Umbilical cord (tissue), 2 donors: ENCODE results near the gene RHEB. TPM values are rescaled to one million over a fixed set of nuclear protein-coding genes. Genes with fewer than 3 reads are reported as not detected.

ENCODE experiments used
- DNase-seq: peaks from one replicate; pipeline ENCODE4 v3.0.0-alpha.2; 2015; ENCODE audit warnings: low spot score
- total RNA-seq: library from RNA; depleted of rRNA; stranded (reverse); fragments of >200 nt; gene quantifications from one replicate; pipeline ENCODE4 v1.2.3, GENCODE V29; 2014; ENCODE audit warnings: low replicate concordance; ENCODE audit not compliant: insufficient read depth

The RHEB gene
- total RNA-seq, 1 donor from 2014 or later: 83.8 TPM

DNA sequence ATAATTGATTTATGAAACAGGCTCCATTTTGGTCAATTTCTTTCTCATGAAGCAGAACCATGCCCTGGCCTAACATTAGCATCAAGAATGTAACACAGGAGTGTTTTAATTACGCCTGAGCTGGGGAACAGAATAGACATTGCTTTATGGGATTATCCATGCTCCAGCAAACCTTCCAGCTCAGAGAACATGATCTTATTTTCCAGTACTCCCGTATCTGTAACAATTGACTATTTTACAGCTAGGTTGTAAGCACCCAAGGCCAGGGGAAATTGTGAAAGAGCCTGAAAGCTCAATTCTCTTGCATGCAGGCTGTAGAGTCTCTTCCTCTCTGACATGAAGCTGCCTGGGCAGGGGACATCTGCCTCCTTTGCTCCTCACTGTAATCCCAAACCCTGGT lies 49.0 kb downstream of the RHEB start:
- no peak for DNase-seq

DNA sequence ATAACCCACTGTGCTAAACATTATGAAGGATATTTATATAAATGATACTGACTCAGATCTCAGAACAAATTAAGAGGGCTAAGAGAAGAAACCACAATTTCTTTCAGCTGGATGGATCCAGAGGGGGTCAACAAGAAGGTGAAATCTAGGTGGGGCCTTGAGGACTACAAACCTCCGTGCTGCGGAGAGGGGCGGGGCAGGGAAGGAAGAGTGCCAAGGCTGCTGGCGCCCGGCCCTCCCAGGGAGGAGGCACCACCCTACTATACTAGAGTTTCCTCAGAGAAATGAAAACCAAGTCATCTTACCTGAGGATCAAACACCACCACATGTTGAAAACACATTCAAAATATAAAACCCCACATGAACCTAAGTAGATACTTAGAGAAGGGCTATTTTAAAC lies 50.4 kb downstream of the RHEB start:
- no peak for DNase-seq

DNA sequence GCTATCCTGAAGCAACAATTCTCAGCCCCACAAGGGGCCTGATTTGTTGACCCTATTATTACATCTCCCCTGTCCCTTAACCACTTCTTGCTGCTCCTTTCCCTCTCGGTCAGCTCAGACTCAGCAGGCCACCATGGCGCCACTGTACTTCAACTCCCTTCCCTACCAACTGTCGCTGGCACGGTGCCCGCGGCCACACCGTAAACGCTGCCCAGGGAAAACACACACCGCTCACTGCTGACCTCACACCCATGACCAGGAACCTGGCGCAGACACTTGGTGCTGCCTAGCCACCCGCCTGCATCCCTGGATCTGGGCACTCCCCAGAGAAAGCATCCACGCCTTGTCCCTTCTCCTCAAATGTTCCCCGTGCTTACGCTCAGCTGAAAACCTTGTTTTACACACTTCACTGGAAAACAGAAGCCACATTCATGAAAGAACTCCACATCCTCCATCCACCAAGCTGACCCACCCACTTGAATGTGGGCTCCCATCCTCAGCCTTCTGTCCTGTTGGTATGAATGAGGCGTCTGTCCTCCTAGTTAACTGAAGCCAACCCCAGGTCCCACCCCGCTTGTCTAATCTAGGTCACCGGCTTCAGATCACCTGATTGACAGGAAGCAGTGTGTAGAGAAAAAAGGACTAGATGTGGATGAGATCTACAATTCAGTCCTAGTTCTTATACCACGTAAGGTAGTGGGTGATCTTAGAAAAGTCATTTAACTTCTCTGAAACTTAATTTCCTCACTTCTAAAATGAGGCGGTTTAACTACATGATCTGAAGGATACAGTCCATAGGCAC lies 51.3 kb downstream of the RHEB start:
- DNase-seq: no peak

DNA sequence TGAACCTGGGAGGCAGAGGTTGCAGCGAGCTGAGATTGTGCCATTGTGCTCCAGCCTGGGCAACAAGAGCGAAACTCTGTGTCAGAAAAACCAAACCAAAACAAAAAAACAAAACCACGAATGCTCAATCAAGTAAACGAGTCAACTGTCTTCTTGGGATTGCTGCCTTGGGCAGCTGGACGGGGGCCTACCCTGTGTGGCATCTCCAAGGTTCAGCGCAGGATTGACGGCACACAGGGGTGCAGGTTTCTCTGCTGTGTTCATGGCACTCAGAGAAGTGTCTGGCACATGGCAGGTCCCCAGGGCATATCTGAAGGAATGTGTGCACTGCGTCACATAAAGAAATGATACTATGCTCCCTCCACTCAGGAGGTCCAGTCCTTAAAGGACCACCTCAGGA lies 54.5 kb downstream of the RHEB start:
- DNase-seq: no peak

DNA sequence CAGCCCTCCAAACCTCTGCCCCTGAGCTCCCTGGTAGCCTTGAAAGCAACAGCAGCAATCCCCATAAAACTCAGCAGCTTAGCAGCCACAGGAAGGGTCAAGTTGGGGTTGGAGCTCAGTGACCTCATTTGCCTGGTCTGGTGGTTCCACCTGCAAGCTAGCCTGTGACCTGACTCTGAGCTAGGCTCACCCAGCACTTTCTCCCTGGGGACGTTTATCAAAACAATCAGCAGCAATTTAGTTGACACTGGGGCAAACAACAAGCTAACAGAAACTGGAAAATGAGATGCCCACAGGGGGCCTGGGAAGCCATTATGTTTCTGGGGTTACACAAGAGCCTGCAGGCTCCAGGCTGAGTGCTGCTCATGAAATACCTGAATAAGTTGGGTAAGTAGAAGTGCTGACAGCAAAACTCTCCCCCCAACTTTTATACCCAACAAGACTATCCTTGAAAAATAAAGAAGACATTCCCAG lies 57.4 kb downstream of the RHEB start:
- DNase-seq: no peak

DNA sequence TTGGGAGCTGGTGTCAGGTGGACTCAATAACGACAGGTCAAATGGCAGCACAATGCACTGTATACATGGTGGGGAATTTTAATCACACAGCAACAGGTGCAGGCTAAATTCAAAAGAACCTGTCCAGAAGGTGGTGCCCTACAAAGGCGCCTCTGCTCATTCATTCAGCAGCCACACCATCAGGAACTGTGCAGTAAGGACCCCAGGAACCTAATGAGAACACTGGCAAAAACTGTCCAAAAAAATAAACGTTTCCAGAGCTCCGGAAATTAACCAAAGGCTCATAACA lies 57.8 kb downstream of the RHEB start:
- no peak for DNase-seq

DNA sequence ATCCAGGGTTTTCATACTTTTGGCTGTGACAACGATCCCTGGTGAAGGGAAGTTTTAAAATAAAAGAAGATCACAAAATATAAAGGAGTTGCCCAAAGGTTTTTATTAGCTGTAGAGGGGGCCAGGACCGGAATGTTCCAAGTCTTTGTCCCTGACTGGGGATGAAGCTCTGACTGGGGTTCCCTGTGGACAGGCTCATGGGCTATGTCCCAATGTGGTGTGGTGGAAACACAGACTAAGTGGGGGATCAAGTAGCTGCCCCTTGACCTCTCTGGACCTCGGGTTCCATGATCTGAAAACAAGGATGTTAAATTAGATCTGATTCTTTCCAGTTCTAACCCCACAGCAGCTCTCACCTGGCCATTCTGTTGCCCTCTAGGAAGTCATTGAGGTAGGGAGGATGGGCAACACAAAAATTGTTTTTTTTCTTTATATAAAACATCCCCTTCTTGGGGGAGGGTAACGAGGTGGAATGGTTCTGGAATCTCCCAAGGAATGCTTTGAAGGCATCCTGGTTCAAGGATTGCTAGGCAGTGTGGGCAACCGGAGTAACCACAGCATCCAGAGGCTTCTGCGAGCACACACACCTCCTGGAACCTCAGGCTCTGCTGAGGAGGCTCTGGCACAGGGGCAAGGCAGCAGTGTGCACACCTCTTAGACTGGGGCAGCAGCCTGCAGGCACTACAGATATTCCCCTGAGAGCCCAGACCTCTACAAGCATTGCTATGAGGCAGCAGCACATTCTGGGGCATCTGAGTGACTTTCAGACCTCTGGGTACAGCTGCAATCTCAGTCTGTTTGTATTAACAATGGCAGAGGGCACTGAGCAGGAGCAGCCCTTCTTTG lies 58.4 kb downstream of the RHEB start:
- DNase-seq: no peak

DNA sequence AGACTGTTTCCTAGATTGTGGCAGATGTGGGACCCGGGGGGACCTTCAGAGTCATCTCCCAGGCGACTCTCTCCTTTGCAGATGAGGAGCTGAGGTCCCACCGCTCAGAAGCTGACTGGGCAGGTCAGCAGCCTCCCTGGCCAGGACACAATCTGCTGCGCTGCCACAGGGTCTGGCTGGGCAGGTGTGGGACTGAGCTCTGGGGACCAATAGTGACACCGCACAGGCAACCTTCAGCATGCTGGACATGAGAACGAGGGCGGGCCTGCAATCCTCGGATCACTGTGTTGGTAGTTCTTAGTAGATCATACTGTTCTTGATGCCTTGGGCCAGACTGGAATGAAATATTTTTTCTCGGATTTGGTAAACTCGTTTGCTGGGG lies 59.2 kb downstream of the RHEB start:
- no peak for DNase-seq

DNA sequence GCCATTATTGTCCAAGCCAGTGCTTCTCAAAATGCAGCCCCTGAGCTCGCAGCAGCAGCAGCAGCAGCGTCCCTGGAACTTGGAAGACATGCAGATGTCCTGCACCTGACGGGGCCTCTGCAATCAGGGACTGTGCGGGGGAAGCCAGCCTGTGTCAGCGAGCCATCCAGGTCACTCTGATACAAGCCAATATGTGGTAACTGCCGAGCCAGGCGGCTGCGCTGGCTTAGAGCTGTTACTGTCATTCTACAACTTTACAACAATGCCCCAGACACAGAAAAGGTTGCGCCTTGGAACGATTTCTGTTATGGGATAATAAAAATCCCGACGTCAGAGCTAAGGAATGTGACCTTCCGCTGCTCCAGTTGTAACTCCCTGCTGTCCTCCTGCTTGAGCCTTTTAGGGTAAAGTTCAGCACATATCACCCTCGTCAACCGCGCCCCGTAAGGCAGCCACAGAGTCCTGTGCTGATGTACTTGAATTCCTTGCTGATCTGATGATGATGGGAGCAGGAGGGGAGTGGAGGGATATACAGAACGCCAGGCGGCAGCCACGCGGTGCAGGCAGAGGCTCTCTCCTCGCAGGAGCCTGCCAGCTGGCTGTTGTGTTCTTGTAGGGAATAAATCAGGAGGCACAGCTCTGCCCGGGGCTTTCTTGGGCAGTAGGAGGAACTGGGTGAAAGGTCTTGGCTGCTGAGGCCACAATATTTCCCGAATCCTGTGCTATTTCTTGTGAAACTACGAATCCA lies 59.8 kb downstream of the RHEB start:
- peak; percentile 95 for DNase-seq

DNA sequence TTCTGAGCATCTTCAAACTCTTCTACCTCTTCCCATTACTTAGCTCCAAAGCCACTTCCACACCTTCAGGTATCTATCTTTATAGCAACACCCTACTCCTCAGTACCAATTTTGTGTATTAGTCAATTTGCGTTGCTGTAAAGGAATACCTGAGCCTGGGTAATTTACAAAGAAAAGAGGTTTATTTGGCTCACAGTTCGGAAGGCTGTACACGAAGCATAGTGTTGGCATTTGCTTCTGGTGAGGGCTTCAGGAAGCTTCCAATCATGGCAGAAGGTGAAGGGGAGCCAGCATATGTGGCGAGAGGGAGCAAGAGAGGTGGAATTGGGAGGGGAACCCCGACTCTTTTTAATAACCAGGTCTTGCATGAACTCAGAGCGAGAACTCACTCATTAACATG lies 62.2 kb downstream of the RHEB start:
- no peak for DNase-seq

DNA sequence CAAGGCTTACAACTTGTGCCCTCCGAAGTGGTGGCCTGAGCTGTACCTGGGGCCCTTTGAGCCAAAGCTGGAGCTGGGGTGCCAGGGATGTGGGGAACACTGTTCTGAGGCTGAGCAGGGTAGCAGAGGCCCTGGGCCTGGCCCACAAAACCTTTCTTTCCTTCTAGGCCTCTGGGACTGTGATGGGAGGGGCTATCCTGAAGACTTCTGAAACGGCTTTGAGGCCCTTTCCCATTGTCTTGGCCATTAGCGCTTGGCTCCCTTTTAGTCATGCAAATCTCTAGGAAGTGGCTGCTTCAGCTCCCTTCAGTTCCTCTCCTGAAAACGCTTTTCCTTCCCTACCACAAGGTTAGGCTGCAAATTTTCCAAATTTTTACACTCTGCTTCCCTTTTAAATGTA lies 62.9 kb downstream of the RHEB start:
- DNase-seq: no peak

DNA sequence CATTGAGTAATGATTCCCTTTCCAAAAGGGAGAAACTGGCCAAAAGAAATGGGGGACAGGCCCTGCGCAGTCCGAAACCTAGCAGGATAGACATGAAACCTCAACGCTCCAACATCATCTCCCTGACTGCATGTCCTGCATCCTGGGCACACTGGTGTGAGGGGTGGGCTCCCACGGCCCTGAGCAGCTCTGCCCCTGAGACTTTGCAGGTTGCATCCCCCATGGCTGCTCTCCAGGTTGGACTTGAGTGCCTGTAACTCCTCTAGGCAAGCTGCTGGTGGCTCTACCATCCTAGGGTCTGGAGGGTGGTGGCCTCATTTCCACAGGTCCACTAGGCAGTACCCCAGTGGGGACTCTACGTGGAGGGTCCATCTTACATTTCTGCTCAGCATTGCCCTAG lies 63.4 kb downstream of the RHEB start:
- DNase-seq: no peak

DNA sequence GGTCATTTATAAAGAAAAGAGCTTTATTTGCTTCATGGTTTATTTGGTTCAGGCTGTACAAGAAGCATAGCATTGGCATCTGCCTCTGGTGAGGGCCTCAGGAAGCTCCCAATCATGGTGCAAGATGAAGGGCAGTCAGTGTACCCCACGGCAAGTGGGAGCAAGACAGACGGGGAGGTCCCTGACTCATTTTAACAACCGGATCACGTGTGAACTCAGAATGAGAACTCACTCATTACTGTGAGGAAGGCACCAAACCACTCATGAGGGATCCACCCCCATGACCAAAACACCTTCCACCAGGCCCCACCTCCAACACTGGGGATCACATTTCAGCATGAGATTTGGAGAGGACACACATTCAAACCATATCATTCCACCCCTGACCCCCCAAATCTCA lies 64.0 kb downstream of the RHEB start:
- DNase-seq: no peak

DNA sequence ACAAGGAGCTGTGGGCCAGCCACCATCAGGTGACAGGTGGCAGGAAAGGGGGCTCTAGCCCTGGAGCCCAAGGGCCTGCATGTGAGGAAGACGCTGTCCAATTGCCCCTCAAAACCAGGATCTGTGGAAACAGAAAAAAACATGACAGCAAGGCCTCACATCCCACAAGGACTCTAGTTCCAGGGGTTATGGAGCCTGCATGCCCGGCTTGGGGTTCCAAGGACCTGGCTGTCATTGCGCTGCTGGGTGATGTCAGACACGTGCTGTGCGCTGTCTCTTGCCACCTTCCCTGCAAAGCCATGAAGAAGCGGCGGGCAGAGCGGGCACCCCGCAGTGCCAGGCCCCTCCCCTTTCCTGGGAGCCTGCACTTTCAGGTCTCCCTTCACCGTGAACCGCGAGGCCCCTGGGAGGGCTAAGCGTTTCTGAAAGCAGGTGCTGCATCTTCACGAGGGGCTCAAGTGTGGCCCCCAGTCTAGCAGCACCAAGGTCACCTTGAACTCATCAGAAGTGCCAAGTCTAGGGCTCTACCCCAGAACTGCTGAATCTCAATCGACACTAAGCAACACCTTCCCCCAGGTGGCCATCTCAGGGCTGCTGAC lies 64.7 kb downstream of the RHEB start:
- no peak for DNase-seq

DNA sequence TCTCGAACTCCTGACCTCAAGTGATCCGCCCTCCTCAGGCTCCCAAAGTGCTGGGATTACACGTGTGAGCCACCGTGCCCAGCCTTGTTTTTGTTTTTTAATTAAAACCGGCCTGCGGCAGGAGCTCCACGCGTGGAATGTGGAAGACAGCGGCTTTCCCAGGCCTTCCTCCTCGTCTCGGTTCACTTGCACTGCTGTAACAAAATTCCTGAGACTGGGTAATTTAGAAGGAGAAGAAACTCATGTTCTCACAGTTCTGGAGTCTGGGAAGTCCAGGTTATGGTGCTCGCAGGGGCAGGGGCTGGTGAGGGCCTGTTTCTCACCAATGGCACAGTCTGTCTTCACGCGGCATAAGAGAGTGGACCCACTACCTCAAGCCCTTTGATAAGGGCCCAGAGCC lies 65.4 kb downstream of the RHEB start:
- DNase-seq: no peak

DNA sequence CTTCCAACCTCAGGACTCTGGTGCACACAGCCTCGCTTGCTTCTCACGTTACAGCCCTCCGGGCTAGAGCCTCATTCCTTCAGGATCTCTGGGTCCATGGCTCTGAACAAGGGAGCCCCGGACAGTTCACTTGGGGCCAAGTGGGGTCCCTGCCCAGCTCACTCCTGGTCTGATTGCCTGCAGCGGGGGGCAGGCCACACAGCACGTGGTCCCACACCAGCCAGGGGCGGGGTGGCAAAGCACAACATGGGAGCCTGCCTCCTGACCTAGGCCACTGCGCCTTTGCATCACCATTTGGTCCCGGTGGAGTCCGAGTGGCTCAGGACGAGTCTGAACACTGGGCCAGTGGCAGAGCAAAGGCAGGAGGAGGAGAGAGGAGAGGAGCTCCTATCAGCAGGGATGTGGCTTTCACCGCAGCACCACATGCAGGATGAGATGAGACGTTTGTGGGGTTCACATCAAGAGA lies 66.3 kb downstream of the RHEB start:
- DNase-seq: no peak

DNA sequence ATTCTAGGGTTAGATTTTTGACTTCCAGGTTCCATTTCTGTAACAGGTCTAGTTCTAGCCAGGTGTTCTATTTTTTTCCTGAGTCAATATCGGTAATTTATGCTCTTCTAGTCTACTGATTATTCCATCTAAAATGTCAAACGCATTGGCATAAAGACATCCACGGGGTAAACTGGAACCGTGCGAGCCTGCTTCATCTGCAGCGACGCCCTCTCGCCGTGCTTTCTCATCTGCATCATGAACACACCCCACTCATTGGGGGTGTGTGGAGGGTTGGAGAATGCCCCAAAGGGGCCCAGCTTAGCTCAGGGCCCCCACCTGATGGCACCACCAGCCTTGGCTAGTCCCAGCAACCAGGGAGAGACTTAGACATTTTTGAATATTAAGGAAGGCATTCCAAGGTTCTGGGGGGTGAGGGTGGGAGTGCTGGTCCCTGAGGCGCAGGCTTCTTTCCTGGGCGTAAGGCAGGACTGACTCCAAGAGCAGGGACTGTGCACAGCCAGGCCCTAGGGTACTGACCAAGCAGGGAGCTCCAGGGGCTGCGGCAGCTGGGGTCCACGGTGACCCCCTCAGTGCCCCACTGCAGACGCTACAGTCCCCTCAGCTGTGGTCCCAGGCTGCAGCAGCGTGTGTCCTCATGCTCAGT lies 66.9 kb downstream of the RHEB start:
- no peak for DNase-seq

DNA sequence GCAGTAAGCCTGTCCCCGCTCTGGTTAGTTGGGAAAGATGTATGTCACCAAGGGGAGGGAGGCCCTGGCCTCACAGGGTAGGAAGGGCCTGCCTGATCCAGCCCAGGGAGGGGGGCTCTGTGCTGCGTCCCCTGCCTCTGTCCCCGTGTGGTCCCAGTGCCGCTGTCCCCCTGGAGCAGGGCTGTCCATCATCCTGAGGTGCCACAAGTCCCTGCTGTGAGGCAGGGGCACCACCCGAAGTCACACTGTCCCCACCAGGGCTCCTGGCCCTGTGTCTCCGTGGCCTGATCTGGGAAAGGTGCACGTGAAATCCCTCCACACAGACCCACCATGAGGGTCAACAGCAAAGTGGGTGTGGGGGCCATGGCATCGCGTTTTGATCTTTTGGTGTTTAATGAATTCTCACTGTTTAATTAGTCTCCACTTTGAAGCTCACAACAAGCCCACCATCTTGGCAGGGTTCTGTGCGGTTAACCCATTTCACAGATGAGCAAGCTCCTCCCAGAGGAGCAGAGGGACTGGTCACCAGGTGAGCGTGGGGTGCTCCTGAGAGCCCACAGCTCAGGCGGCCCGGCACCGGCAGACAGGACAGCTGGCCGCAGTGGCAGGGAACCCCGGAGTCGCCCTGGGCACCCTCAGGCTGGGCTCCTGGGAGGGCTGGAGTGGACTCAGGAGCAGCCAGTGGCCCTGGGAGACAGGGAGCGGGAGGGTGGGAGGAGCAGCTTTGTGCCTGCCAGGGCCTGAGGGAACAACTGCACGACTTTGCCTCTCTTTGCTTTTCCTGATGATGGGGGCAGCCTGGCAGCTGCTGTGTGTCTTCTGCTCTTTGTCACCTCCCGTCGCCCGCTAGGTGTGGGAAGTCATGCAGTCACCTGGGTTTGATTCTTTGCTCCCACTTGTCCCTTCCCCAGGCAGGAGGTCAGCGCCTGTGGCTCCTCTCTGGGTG lies 67.8 kb downstream of the RHEB start:
- DNase-seq: no peak

DNA sequence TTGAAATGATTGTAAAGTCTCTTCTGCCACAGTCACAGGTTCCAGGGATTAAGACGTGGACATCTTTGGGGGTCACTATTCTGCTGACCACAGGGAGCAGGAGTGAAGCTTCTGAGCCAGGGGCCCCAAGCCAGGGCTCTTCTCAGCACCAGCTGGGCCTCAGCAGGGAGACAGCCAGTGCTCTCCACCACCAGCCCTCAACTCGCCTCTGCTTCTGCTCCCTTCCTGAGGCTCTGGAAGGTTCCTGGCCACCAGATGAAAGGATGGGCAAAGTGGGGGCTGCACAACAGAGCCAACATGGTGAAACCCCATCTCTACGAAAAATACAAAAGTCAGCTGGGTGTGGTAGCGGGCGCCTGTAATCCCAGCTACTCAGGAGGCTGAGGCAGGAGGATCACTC lies 68.5 kb downstream of the RHEB start:
- DNase-seq: no peak

DNA sequence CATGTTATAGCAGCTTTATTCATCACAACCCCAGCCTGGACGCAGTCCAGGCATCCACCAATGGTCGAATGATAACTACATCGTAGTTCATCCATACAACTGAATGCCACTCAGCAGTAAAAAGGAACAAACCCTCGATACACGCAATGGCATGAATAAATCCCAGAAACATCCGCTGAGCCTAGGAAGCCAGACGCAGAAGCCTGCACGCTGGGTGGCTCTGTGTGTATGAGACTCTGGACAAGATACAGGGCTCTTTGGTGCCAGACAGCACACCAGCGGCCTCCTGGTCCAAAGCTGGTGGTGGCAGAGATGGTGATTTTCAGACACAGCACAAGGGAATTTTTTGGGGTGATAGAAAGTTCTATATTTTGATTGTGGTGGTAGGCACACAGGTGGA lies 69.7 kb downstream of the RHEB start:
- DNase-seq: no peak
